Measurements from ENCODE around the gene DNPH1.

Gene DNPH1

DNA sequence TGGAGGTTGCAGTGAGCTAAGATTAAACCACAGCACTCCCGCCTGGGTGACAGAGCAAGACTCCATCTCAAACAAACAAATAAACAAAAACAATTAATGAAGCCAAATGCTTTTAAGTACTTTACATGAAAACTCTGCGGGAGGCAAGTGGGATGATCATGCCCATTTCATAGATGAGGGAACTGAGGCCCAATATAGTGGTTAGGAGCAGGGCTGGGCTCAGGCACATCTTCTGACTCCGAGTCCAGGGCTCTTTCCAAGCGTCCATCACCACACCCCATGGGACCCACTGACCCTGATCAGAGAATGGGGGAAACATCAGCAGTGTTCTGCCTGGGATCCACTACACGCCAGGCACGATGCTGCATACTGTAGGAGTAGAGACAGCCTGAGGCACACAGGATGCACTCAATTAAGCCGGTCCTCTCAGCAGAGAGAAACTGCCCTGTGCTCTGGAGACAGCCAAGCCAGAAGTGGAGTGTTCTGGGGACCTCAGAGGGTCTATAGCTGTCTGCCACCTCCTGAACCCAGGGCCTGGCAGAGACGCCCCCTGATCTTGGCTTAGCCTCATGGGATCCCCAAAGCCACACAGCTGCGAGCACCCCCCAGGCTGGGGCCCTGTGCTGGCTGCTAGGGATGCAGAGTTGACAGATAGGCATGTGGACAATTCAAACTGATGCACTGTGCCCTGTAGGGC, 27.5 kb upstream of the DNPH1 start:
- no peak for DNase-seq
- Histone ChIP-seq H3K36me3 (no peaks in the 10 kb centered on the region), H3K27me3 (no peaks in the 10 kb centered on the region), H3K4me1 (peaks cover 5% of the 10 kb centered on the region; the same call in 1 of the 2 replicates), H3K9me3 (no peaks in the 10 kb centered on the region), H3K4me3 (ENCODE audit: low read depth, low read length) (no peak overlapping the region)
- TF ChIP-seq, protein P1, sequence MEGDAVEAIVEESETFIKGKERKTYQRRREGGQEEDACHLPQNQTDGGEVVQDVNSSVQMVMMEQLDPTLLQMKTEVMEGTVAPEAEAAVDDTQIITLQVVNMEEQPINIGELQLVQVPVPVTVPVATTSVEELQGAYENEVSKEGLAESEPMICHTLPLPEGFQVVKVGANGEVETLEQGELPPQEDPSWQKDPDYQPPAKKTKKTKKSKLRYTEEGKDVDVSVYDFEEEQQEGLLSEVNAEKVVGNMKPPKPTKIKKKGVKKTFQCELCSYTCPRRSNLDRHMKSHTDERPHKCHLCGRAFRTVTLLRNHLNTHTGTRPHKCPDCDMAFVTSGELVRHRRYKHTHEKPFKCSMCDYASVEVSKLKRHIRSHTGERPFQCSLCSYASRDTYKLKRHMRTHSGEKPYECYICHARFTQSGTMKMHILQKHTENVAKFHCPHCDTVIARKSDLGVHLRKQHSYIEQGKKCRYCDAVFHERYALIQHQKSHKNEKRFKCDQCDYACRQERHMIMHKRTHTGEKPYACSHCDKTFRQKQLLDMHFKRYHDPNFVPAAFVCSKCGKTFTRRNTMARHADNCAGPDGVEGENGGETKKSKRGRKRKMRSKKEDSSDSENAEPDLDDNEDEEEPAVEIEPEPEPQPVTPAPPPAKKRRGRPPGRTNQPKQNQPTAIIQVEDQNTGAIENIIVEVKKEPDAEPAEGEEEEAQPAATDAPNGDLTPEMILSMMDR (IDR thresholded peaks at IDR 0.05; ENCODE audit: low read depth, low read length): no peak

DNA sequence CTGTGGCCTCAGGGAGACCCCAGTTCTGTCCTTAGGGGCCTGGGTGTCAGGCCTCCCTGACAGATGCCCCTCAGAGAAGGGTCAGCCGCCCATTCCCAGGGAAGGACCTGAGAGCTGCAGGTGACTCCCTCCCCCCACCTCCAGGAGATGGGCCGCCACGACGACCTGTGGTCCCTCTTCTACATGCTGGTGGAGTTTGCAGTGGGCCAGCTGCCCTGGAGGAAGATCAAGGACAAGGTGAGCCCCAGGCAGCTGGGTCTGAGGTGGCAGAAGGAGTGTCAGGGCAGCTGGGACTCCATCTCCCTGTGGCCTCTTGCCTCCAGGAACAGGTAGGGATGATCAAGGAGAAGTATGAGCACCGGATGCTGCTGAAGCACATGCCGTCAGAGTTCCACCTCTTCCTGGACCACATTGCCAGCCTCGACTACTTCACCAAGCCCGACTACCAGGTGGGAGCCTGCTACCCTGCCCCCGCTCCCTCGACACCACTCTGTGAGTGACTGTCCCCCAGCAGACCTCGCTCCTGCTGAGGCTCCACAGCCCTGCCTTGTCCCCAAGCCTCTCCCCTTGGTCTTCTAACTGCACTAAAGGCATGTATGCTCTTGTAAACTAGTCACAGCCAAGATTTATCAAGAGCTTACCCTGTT, 26.2 kb upstream of the DNPH1 start:
- no peak for DNase-seq
- Histone ChIP-seq H3K4me1 (peaks cover 9% of the 10 kb centered on the region; the same call in 1 of the 2 replicates), H3K9me3 (no peaks in the 10 kb centered on the region), H3K4me3 (ENCODE audit: low read depth, low read length) (no peak overlapping the region), H3K27me3 (no peaks in the 10 kb centered on the region), H3K36me3 (no peaks in the 10 kb centered on the region)
- TF ChIP-seq, protein P1 (IDR thresholded peaks at IDR 0.05; ENCODE audit: low read depth, low read length): no peak

DNA sequence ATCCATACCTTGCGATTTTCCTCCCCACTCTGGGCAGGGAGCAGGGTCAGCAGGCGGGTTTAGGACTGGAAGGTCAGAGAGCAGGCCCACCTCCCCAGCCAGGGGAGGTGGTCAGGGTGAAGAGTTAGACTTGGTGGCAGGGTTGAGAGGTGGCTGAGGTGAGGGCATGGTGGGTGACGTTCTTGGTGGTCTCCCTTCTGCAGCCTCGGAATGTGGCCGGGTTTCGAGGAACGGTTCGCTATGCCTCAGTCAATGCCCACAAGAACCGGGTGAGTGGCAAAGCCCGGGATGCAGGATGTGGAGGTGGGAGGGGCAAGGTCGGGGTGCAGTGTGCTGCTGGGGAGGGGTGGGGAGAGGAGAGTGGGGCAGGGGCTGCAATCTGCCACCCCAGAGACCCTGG, 25.6 kb upstream of the DNPH1 start:
- no peaks in the 10 kb centered on the region for H3K27me3 ChIP-seq
- TF ChIP-seq, protein P1 (IDR thresholded peaks at IDR 0.05; ENCODE audit: low read depth, low read length): no peak

DNA sequence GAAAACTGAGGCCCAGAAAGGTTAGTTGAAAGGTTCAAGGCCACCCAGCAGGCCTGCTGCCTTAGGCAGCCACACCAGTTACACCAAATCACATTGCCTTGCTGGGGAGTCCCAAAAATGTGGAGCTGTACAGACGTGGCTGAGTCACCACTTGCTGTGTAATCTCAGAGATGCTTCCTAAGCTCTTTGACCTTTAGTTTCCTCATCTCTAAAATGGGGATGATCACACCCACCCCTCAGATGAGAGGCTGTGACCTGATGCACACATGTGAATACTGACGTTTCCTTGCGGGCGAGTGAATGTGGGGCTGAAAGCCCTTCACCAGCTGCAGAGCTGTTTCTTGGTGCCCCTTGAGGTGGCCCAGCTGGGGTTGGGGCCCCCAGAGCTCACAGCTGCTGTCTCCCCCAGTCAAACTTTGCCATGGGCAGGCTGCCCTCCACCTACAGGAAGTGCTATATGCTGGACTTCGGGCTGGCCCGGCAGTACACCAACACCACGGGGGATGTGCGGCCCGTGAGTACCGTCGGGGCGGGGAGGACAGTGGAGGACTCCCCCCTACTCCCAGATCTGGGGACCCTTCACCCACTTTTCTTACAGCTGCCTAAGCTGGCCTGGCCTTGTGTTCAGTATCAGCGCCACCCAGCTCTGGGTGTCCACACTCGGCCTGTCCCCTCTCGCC, 25.0 kb upstream of the DNPH1 start:
- no peak for DNase-seq
- TF ChIP-seq, protein P1 (IDR thresholded peaks at IDR 0.05; ENCODE audit: low read depth, low read length): no peak
- no peak overlapping the region for H3K4me3 ChIP-seq (ENCODE audit: low read depth, low read length)
- peaks cover 9% of the 10 kb centered on the region; the same call in 1 of the 2 replicates for H3K4me1 ChIP-seq
- H3K36me3 ChIP-seq: no peaks in the 10 kb centered on the region
- H3K27me3 ChIP-seq: no peaks in the 10 kb centered on the region
- H3K9me3 ChIP-seq: no peaks in the 10 kb centered on the region

More for the DNA sequence above, 25.6 kb upstream of the DNPH1 start:
- Histone ChIP-seq H3K4me3 (ENCODE audit: low read depth, low read length) (no peak overlapping the region), H3K9me3 (no peaks in the 10 kb centered on the region), H3K36me3 (no peaks in the 10 kb centered on the region), H3K4me1 (peaks cover 9% of the 10 kb centered on the region; the same call in 1 of the 2 replicates)
- no peak for DNase-seq

DNA sequence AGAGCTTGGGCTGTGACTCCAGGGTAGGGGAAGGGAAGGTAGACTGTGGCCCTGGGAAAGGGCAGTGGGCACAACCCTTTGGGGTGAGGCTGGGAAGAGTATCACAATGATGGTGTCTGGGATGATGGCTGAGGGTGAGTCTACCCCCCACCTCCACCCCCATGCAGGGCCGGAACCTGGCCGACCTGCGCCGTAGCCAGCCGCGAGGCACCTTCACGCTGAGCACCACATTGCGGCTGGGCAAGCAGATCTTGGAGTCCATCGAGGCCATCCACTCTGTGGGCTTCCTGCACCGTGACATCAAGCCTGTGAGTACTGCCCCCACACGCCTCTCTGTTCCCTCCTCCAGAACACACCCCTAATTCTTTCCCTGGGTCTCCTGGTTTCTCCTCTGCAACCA, 24.1 kb upstream of the DNPH1 start:
- H3K9me3 ChIP-seq: no peaks in the 10 kb centered on the region
- H3K4me3 ChIP-seq (ENCODE audit: low read depth, low read length): no peak overlapping the region
- TF ChIP-seq, protein P1 (IDR thresholded peaks at IDR 0.05; ENCODE audit: low read depth, low read length): no peak
- H3K27me3 ChIP-seq: no peaks in the 10 kb centered on the region
- no peaks in the 10 kb centered on the region for H3K36me3 ChIP-seq
- peaks cover 9% of the 10 kb centered on the region; the same call in 1 of the 2 replicates for H3K4me1 ChIP-seq
- DNase-seq: no peak

Data from BE2C (cell line).